ENCODE results near the gene VEPH1.

DNA sequence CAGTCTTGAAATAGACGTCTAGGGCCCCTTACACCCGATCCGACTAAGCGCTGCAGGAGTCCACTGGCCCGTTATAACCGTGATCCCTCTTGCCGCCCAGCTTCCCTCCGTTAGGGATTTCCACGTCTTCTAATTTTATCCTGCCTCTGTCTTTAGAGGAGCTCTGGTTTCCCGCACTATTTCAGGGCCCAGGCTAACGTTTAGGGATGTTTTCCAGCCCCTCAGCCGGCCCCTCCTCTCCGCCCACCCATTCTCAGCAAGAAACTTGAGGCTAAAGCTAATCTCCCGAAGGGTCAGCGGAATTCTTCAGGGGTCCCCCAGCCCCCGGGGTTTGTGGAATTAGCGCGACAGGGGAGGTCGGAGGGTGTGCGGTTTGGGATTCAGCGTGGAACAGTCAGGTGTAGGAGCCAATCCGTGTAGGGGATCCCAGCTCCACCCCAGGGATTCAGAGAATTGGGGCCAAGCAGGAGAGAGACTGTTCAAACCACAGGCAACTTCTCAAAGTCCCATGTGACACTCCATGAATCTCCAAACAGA, 65.0 kb downstream of the VEPH1 start:
- TF ChIP-seq, protein P1, sequence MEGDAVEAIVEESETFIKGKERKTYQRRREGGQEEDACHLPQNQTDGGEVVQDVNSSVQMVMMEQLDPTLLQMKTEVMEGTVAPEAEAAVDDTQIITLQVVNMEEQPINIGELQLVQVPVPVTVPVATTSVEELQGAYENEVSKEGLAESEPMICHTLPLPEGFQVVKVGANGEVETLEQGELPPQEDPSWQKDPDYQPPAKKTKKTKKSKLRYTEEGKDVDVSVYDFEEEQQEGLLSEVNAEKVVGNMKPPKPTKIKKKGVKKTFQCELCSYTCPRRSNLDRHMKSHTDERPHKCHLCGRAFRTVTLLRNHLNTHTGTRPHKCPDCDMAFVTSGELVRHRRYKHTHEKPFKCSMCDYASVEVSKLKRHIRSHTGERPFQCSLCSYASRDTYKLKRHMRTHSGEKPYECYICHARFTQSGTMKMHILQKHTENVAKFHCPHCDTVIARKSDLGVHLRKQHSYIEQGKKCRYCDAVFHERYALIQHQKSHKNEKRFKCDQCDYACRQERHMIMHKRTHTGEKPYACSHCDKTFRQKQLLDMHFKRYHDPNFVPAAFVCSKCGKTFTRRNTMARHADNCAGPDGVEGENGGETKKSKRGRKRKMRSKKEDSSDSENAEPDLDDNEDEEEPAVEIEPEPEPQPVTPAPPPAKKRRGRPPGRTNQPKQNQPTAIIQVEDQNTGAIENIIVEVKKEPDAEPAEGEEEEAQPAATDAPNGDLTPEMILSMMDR (IDR thresholded peaks at IDR 0.05; ENCODE audit: insufficient read depth, low read length, poor library complexity, severe bottlenecking) = no peak
- no peak for TF ChIP-seq EZH2phosphoT487 (conservative IDR thresholded peaks at IDR 0.05; ENCODE audit: low read length)

Measured in SU-DHL-6 (cell line).